T-helper 1 cell treated with Interleukin-12 subunit alpha and Interleukin-12 subunit beta and Interleukin-4 antibody, amounts not matched to agents 30 μg/mL and 1 μg/mL, for 36 hours (primary cell): ENCODE measurements around the gene CMKLR1.
A peak's percentile ranks its signal among the peaks of the same experiment; 100 is the strongest.

Experiments used
- H3K27ac Mint-ChIP-seq: one replicate; pipeline ENCODE4 v1.8.0; 2021; ENCODE audit warnings: mild to moderate bottlenecking, mixed read lengths
- H3K27me3 Mint-ChIP-seq: one replicate; pipeline ENCODE4 v1.8.0; 2021; ENCODE audit warnings: low read depth, mixed read lengths
- H3K36me3 Mint-ChIP-seq: one replicate; pipeline ENCODE4 v1.8.0; 2021; ENCODE audit warnings: low read depth, mixed read lengths
- H3K4me1 Mint-ChIP-seq: one replicate; pipeline ENCODE4 v1.8.0; 2021; ENCODE audit warnings: low read depth, mixed read lengths
- H3K4me3 Mint-ChIP-seq: one replicate; pipeline ENCODE4 v1.8.0; 2021; ENCODE audit warnings: mild to moderate bottlenecking, moderate library complexity, mixed read lengths
- H3K9me3 Mint-ChIP-seq: one replicate; pipeline ENCODE4 v1.8.0; 2021; ENCODE audit warnings: mixed read lengths

Gene CMKLR1

DNA sequence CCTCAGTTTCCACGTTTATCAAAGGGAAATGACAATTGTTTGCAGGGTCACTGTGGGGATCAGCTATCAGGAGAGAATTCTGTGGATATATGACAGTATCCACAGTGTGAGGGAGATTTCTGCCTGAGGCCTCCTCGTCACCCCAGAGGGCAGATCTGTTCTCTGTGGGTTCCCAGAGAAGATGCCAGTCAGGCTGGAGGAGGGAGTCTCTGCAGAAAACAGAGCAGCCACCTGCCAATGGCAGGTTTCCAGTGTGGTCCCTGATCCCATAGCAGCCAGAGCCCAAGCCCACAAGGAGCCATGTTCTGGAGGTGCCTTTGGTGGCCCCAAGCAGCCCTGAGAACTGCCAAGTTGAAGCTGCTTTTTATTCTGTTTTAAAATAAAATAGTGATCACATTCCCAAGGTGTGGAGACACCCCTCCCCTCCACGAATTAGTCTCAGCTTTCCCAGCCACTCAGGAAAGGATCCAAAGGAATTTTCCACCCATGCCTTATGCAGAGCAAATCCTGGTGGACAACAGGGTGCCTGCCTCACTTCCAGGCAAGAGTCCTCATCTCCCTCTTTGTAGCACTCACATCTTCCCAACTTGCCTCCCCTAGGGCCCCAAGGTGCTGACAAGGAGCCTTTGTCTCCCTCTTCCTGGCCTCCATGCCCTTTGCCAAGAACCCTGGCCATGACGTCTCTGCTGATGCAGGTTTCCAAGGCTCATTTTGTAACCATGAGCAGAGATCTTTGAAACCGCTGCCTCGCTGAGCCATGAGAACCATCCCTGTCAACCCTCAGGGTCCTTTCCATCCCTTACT, 20.4 kb downstream of the CMKLR1 start:
- Mint-ChIP-seq H3K4me3 (no peak overlapping the region), H3K27ac (no peak overlapping the region), H3K36me3 (no peaks in the 10 kb centered on the region), H3K27me3 (peaks cover 6% of the 10 kb centered on the region), H3K9me3 (no peaks in the 10 kb centered on the region), H3K4me1 (peaks cover 11% of the 10 kb centered on the region)

DNA sequence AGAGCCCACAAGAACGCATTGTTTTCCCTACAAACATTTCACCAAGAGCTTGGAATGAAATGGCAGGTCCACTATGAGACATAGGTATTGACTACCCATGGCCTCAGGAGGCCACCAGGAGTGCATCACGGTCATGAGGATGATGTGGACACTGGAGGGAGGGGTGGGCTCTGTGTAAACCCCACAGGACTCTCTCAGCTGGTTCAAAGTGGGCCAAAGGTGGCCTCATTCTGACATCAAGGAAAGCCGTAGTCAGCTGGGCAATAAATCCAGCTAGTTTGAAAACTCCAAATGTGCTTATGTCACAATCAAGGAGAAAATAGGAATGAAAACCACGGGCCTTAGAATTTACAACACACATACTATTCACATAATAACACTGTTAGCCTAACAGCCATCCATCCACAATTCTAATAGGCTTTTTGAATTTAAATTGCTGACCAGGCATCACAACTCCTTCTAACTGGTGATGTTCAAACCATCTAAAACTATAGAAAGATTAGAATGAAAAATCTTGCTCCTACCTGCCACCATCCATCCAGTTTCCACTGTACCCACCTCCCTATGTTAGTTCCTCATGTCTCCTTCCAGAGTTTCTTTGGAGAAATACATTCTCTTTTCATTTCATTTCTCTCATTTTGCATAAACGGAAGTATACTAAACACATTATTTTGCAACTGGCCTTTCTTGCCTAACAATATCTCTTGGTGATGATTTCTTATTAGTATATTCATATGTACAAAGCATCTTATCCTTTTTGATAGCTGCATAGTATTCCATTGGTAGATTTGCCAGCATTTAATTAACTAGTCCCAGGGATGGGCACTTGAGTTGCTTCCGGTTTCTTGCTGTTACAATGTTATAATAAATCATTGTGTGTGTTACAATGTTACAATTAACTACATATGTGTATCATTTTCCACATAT, 21.5 kb downstream of the CMKLR1 start:
- no peak overlapping the region for H3K27ac Mint-ChIP-seq
- no peak overlapping the region for H3K4me3 Mint-ChIP-seq
- peaks cover 15% of the 10 kb centered on the region for H3K4me1 Mint-ChIP-seq
- H3K27me3 Mint-ChIP-seq, result peaks cover 2% of the 10 kb centered on the region
- H3K36me3 Mint-ChIP-seq, result no peaks in the 10 kb centered on the region
- H3K9me3 Mint-ChIP-seq, result no peaks in the 10 kb centered on the region

DNA sequence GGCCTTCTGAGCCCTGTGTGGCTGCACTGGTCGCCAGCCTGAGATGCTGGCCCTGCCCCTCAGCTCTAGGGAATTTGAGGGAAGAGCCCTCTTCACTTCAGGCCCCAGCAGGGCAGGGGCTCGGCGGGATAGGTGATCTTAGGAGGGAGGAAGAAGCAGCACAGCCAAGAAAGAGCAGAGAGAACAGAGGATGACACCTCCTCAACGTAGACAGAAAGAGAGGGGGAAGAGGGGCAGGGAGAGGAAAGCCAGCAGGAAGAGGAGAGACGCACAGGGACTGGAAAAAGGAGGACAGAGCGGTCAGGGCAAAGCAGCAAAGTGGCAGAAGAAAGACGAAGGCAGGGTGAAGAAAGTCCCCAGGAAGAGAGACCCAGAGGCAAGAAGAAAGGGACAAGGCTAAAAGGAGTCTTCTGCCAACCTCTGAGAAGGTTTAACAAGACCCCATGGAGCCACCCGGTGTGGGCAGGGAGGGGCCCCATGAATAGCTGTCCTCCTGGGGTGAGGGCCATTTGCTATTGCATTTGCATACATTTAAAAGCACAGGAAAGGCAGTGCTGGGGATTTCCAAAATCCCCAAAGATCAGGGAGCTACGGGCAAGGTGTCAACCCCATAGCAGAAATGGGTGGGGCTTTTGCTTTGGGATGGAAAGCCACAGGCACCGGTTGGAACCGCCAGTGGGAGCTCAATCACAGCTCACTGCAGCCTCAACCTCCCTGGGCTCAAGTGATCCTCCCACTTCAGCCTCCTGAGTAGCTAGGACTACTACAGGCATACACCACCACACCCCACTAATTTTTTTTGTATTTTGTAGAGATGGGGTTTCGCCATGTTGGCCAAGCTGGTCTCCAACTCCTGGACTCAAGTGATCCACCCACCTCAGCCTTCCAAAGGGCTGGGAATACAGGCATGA, 22.7 kb downstream of the CMKLR1 start:
- H3K27me3 Mint-ChIP-seq, result no peaks in the 10 kb centered on the region
- H3K9me3 Mint-ChIP-seq, result no peaks in the 10 kb centered on the region
- H3K27ac Mint-ChIP-seq, result peak overlapping the region; percentile 37
- no peaks in the 10 kb centered on the region for H3K36me3 Mint-ChIP-seq
- H3K4me3 Mint-ChIP-seq, result no peak overlapping the region
- H3K4me1 Mint-ChIP-seq, result peaks cover 15% of the 10 kb centered on the region

DNA sequence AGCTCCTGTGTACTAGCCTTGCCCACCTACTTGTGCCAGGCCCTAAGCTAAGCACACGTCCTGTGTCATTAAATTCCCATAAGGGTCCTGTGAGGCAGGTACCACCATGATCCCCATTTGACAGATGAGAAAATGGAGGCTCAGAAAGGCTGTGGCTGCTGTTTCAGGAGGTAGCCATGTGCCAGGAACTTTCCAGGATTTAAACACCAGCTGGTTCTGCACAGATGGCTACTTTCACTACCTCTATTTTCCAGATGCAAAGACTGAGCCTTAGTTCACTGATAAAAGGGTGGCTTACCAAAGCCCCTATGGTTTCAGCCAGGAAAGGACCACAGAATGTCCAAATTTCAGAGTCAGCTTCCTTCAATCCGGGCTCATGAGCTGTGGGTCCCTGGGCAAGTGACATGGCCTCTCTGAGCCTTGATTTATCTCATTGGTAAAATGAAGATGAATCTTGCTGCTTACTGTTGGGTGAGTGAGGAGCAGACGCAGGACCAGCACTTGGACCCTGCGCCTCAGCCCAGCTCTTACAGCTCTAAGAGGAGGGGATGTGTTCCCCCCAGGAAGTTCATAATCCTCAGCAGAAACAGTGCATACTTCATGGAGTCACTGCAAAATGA, 23.5 kb downstream of the CMKLR1 start:
- Mint-ChIP-seq H3K9me3 (no peaks in the 10 kb centered on the region), H3K36me3 (no peaks in the 10 kb centered on the region), H3K27ac (no peak overlapping the region), H3K27me3 (no peaks in the 10 kb centered on the region), H3K4me3 (no peak overlapping the region), H3K4me1 (peaks cover 15% of the 10 kb centered on the region)

DNA sequence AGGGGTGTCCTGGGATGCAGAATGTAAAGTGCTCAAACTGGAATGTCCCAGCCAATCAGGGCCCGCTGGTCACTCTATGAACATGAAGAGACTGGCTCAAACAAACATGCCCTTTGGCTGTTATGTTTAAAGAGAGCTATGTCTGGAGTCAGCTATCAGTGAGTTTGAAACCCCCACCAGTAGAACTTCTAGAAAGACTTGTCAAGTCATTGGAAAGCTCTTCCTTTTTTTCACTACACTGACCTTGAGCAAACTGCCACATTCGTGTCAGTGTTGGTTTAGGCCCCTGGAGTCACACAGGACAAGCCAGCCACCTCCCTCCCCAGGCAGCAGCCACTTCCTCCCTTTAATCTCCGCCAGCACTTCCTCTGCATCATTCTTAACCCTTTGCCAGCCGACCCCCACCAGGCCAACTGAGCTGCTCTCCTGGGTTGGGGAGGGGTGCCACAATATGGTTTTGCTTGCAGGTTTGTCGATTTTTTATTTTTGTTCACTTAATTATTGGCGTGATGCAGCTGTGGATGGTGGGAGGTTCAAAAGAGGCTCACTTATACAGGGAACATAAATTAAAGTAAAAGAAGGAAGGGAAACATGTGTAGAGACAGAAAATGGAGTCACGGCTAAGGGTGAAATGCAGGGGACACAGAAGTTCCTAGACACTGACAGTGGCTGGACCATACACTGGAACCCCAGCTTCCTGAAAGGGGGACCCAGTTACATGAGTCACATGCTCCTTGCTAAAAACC, 25.3 kb downstream of the CMKLR1 start:
- Mint-ChIP-seq H3K4me1 (peaks cover 15% of the 10 kb centered on the region), H3K4me3 (peak overlapping the region; percentile 49), H3K9me3 (no peaks in the 10 kb centered on the region), H3K36me3 (no peaks in the 10 kb centered on the region), H3K27me3 (no peaks in the 10 kb centered on the region), H3K27ac (peak overlapping the region; percentile 55)

DNA sequence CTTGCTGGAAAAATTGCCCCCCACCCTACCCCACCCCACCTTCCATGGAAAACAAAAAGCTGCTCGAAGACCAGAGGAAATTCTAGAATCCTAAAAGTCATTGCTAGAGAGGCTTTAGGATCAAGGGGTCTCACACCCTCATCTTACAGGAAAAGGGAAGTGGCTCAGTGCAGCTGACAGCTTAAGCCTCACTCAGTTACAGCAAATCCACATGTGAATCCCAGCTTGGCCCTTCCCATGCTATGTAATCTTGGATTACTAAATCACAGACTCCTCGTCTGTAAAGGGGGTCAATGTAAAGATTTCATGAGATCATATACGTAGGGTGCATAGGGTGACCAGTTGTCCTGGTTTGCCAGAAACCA, 25.9 kb downstream of the CMKLR1 start:
- no peaks in the 10 kb centered on the region for H3K27me3 Mint-ChIP-seq
- H3K4me3 Mint-ChIP-seq, result no peak overlapping the region
- peaks cover 15% of the 10 kb centered on the region for H3K4me1 Mint-ChIP-seq
- H3K36me3 Mint-ChIP-seq, result no peaks in the 10 kb centered on the region
- H3K27ac Mint-ChIP-seq, result no peak overlapping the region
- no peaks in the 10 kb centered on the region for H3K9me3 Mint-ChIP-seq

DNA sequence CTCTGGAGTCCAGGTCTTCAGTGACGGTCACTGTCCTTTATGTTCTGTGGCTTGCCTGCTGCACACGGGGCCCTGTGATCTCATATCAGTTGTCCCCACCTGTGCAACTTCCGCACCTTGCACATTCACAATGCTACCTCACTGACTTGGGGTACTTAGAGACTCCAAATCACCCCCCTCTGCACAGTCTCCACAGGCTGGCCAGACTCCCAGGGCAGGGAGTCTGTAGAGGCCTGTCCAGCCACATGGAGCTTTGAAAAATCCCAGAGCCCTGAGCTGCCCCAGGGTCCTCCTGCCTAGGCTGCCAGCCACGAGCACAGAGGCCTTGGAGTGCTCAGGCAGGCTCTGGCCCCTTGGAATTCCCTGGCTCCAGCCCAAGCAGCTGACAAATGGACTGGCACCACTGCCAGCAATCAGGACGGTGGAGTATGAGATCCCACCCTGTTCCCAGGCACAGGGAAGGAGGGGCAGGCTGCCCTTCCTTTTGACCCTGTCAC, 26.4 kb downstream of the CMKLR1 start:
- peaks cover 15% of the 10 kb centered on the region for H3K4me1 Mint-ChIP-seq
- H3K4me3 Mint-ChIP-seq, result no peak overlapping the region
- no peak overlapping the region for H3K27ac Mint-ChIP-seq
- no peaks in the 10 kb centered on the region for H3K9me3 Mint-ChIP-seq
- no peaks in the 10 kb centered on the region for H3K27me3 Mint-ChIP-seq
- H3K36me3 Mint-ChIP-seq, result no peaks in the 10 kb centered on the region

DNA sequence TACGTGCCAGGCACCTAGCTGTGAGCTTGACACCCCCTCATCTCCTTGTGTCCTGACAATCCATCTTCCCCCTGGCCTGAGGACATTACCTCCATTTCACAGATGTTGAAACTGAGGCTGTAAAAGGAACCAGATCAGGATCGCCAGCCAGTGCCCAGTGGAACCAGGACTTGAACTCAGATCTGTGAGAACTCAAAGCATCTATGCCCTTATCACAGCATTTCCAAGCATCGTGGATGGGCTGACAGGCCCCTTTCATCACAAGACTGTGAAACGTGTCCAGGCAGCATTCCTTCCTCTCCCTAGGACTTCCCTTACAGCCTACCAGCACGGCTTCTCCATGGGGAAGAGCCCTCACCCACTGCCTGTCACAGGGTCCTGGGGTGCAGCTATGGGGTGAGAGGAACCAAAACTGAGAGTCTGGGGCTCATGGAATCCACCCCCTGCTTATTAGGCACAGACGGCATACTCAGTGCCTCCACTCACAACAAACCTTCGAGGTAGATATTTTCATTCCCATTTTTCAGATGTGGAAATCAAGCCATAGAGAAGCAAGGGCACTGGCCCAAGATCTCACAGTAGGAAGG, 26.9 kb downstream of the CMKLR1 start:
- H3K4me1 Mint-ChIP-seq, result peaks cover 15% of the 10 kb centered on the region
- H3K36me3 Mint-ChIP-seq, result no peaks in the 10 kb centered on the region
- no peak overlapping the region for H3K4me3 Mint-ChIP-seq
- H3K27ac Mint-ChIP-seq, result no peak overlapping the region
- no peaks in the 10 kb centered on the region for H3K27me3 Mint-ChIP-seq
- H3K9me3 Mint-ChIP-seq, result no peaks in the 10 kb centered on the region

DNA sequence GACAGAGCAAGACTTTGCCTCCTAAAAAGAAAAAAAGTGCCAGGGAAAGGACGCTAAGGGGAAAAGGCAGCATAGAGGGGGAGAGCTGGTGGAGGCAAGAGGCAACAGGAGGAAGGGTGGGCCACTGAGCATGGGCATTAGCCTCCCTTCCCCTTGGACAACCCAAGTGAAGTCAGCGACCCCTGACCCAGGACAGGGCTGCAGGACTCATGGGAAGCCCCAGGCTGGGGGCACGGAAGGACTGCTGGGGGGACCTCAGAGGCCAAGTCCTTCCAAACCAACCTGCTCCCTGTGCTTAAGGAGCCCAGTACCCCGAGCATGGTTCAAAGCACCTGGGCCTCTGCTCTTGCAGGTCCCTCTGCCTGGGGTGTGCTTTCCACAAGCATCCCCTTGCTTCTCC, 27.5 kb downstream of the CMKLR1 start:
- Mint-ChIP-seq H3K9me3 (no peaks in the 10 kb centered on the region), H3K4me3 (no peak overlapping the region), H3K36me3 (no peaks in the 10 kb centered on the region), H3K27me3 (peaks cover 4% of the 10 kb centered on the region), H3K27ac (no peak overlapping the region), H3K4me1 (peaks cover 19% of the 10 kb centered on the region)

DNA sequence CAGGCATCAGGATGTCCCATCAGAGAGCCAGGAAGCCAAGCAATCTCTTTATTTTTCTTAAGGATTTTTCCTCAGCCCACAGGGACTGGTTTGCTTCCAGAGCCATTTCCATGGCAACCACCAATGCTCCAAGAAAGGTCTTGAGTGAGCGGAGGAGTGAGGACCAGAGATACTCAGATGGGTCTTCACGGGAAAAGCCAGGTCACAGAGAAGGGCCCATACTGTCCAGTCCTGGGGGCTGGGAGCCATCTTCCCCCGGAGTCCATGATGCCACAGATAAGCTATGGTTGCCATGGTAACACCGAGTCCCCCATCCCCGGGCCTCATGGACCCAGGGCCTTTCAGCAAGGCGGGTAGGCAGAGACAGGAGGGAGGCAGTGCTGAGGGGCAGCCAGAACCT, 28.6 kb downstream of the CMKLR1 start:
- Mint-ChIP-seq H3K9me3 (no peaks in the 10 kb centered on the region), H3K4me3 (no peak overlapping the region), H3K4me1 (peaks cover 23% of the 10 kb centered on the region), H3K27ac (no peak overlapping the region), H3K27me3 (peaks cover 9% of the 10 kb centered on the region), H3K36me3 (no peaks in the 10 kb centered on the region)

DNA sequence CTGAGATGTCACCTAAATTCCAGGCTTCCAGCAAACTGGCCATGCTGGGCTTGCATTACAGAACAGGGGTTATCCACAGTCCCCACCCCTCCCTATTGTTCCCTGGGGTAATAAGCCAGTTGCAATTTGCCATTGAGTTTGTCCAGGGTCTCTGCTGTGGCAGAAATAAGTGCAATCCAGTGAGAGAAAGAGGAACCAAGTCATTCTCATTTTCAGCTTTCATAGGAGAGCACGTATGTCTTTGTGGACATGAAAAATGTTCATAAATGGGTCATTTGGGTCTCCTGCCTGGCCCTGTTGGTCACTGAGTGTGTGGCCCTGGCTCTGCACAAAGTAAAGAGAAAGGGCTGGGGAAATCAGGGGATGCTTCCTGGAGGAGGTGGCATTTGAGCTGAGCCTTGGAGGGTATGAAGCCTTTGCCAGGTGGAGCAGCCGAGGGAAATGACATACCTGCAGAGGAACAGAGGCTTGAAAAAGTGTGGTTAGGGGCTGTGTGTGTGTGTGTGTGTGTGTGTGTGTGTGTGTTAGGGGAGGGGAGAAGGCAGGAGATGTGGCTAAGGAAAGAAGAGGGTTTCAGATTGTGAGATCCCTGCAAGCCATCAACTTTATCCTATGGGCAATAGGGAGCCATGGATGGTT, 29.3 kb downstream of the CMKLR1 start:
- no peak overlapping the region for H3K27ac Mint-ChIP-seq
- no peak overlapping the region for H3K4me3 Mint-ChIP-seq
- peaks cover 23% of the 10 kb centered on the region for H3K4me1 Mint-ChIP-seq
- H3K27me3 Mint-ChIP-seq, result peaks cover 12% of the 10 kb centered on the region
- no peaks in the 10 kb centered on the region for H3K36me3 Mint-ChIP-seq
- no peaks in the 10 kb centered on the region for H3K9me3 Mint-ChIP-seq

DNA sequence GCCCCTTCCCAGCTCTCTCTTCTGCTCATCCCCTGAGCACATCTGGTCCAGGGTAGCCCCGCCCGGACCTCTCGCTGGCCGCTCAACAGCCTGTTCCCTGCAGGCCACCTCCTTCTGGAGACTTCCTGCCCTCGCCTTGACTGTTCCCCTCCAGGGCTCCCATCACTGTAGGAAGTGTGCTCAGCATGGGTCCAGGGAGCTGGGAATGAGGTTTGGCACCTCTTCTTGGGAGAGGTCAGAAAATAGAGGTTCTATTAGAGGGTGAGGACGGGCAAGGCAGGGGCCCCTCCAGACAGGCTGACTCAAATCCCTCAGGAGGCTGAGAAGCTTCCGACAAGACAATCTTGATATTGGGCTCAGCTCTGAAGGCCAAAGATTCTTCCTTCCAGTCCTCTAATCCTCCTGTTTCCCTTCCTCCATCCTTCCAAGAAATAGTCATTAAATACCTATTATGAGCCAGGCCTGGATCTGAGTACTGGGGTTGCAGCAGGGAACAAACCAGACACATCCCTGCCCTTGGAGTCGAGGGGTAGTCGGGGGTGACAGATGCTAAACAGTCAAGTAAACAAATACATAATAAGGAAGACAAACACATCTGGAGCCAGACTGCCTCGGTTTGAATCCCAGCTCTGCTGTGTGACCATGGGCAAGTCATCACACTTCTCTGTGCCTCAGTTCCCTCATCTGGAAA, 30.6 kb downstream of the CMKLR1 start:
- H3K27me3 Mint-ChIP-seq, result peaks cover 16% of the 10 kb centered on the region
- no peak overlapping the region for H3K4me3 Mint-ChIP-seq
- no peaks in the 10 kb centered on the region for H3K9me3 Mint-ChIP-seq
- H3K27ac Mint-ChIP-seq, result no peak overlapping the region
- no peaks in the 10 kb centered on the region for H3K36me3 Mint-ChIP-seq
- peaks cover 16% of the 10 kb centered on the region for H3K4me1 Mint-ChIP-seq
